GM18909 (cell line): Measurements from ENCODE around the gene RMI1.
"Not testable (repeated sequence)": the region's sequence is repeated elsewhere in the genome, so short reads cannot be mapped to it uniquely, and the experiment has no call there.

Experiments used
- ATAC-seq: cut with Tn5 transposase; IDR thresholded peaks from one replicate; pipeline ENCODE4 v1.9.1; 2021; ENCODE audit warnings: mild to moderate bottlenecking; ENCODE audit not compliant: unreplicated experiment, poor library complexity

The RMI1 gene

DNA sequence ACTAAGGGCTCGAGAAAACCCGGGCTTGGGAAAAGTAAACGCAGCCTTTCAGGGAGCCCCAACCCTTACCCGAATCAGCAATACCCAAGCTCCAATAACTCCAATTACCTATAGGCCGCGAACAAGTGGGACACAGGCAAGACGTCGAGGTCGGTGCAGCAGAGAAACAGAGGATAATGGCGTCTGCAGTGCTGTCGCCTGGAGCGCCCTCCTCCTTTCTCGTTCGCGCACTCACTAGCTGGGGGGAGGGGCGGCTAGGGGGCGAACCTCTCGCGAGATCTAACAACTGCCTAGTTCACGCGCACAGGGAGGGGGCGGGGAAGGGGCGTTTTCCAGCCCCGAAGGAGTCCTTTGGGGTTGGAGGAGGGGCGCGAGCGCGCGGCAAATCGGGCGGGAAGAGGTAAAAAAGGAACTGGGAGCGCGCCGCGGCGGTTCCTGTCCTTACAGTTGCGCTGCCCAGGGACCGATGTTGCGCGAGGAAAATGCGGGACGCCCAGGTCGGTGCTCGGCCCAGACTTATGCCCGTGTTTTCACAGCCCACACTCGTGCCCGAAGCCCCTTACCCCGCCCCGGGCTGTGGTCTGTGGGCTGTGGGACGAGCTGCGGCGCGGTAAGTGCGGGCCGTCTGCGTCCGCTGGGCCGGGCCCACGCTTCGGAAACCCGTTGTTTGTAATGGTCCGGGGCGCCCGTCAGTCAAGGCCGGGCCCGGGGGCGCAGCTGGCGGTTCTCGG is at the start of gene RMI1:
Gene RMI1, plus strand, starts transcription at position 411 of the 731 bp plus-strand sequence. CDS start 20,182 bp downstream, outside the sequence.
- peak; percentile 74 for ATAC-seq

DNA sequence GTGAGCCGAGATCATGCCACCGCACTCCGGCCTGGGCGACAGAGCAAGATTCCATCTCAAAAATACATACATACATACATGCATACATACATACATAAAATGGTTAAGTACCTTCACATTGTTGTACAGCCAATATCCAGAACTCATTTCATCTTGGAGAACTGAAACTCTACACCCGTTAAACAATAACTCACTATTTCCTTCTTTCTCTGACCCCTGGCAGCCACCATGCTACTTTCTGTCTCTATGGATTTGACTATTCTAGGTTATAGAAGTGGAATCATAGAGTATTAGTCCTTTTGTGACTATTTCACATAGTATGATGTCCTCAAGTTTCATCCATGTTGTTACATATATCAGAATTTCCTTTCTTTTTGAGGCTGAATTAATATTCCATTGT is 49.7 kb upstream of the RMI1 start:
- no peak for ATAC-seq

DNA sequence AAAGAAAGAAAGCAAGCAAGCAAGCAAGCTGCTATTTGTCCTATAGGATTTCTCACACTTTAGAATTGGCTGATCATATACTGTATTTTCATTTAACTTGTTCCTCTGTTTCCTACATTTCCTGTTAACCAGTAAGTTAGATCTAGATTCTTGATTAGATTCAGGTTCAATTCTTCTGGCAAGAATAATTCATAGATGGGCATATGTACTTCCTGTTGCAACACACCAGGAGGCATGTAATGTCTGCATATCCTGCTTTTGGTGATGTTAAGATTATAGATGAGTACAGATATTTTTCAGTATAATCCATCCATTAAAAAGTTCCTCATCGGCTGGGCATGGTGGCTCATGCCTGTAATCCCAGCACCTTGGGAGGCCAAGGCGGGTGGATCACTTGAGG is 48.6 kb upstream of the RMI1 start:
- no peak for ATAC-seq

DNA sequence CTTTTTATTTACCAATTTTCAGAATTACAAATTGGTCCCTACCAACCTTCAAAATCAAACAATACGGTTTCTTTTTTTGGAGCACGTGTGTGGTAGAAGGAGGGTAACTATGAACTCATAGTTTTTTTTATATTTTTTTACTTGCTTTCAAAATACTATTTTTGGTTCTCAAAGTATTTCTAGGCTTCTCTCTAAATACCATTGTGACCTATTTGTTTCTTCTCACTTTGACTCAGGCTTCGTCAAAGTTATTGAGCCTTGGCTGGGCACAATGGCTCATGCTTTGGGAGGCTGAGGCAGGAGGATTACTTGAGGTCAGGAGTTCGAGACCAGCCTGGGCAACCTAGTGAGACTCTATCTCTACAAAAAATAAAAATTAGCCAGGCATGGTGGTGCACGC is 47.8 kb upstream of the RMI1 start:
- ATAC-seq, result no peak

DNA sequence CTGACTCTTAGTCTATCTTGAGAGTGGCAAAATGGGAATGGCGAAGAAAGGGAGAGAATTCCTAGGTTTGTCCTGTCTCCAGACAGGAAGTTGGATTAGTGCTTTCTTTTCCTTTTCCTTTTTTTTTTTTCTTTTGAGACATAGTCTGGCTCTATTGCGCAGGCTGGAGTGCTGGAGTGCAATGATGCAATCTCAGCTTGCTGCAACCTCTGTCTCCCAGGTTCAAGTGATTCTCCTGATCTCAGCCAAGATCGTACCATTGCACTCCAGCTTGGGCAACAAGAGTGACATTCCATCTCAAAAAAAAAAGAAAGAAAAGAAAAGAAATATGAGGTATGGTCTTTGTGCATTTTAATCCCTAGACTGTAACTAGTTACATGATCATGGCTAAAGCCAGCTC is 46.8 kb upstream of the RMI1 start:
- no peak for ATAC-seq

DNA sequence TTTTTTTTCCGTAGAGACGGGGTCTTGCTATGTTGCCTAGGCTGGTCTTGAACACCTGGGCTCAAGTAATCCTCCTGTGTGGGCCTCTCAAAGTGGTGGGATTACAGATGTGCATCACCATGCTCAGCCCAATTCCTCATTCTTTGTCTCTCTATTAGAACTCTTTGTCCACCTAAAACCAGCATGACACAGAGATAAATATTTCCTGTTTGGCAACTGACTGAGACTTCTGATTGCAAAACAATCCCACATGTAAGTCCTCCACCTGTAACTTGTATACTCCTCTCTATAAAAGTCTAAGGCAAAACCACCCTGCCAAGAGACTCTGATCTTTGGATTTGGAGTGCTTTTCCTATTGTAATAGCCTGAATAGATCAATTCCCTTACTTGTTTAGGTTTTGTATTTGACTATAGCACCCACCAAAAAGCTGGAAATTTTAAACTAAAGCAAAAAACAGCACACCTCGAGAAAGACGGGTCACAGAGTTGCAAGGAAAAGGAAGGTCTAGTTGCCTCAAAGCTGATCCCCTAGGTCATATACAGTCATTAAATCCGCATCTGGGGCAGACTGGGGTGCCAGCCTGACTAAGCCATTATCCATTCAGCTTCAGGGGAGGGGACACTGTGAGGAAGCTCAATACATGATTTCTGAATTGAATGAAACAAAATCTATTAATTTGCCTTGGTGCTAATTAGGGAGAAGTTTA is 45.9 kb upstream of the RMI1 start:
- no peak for ATAC-seq

DNA sequence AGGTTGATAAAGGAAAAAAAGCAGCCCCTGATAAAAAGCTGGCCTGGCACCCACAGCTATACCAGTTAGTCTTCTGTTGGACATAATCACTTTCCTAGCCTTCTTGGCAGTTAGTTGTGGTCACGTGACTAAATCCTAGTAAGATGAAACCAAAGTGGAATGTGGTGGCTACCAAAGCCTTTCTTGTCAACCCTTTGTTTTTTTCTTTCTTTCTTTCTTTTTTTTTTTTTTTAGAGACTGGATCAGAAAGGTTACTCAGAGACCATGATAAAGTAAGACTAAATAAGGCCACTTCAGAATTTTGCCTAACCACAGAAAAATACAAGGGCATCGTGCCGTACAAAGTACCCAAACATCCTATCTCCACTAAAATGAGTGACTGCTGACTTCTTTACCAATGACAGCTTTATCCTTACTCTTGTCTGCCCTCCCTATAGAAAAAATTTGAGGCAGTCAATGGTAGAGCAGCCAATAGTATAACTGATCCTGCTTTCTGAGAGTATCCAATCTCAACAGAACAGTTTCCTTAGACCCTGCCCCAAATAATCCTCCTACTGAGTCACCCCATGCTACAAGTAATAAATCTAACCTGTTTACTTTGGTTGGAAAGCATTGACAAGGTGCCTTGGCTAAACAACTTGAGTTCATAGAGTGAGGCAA is 45.2 kb upstream of the RMI1 start:
- no peak for ATAC-seq

DNA sequence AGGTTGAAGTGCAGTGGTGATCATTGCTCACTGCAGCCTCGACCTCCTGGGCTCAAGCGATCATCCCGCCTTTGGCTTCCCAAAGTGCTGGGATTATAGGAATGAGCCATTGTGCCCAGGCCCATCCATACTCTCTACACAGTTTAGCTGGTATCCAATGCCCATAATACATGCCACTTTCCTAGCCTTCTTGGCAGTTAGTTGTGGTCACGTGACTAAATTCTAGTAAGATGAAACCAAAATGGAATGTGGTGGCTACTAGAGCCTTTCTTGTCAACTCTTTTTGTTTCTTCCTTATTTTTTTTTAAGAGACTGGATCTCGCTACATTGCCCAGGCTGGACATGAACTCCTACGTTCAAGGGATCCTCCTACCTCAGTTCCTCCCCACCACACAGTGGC is 44.1 kb upstream of the RMI1 start:
- ATAC-seq, result no peak

DNA sequence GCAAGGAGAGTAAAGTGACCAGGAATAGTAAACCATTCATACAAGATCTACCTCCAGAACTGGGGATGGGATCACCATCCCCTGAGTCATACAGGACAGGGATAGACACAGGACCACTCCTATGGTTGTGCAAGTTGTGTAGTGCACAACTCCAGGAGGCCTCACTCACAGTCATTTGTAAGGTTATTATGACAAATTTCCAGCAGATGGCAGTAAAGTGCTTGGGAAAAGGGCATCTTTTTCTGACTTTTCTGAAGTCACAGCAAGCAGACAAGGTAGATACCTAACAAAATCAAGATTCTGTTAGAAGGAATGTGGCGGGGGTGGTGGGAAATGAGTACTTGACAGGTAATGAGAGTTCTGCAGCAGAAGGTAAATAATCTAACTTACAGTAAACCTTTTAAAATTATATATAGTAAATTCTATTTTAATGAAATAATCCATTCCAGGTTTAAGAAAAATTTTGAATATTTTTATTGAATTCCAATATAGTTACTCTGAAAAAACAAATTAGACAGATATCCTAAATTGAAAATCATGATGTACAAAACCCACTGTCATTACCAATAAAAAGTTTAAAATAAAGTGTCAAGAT is 42.6 kb upstream of the RMI1 start:
- ATAC-seq, result peak; percentile 74

DNA sequence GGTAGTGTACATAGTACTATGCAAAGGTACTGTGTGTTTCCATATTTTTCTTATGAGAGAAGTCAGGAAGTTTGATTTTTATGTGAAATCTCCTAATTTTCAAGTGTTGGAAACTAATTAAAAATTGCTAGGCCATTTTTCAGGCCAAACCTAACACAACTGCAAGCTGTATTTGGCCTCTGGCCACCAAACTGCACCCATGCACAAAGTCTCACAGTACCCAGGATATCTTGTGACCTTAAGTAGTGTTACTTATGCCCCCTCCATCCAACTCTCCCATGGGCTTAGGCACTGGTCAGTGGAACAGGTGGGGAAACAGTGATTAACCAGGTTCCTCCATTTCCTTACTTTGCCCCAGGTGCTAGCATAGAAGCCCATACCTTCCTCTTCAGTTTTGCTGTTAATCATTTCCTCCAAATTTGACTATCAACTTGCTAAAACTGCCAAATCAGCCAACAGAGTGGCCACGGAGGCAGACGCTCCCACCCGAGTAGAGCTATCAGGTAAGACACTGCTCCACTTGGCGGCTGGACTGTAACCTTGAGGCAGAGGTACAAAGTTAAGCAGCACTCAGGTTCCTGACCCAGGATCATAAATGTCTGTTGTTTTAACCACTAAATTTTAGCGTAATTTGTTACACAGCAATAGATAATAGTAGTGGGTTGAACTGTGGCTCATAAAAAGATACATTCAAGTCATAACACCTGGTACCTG is 39.9 kb upstream of the RMI1 start:
- no peak for ATAC-seq

DNA sequence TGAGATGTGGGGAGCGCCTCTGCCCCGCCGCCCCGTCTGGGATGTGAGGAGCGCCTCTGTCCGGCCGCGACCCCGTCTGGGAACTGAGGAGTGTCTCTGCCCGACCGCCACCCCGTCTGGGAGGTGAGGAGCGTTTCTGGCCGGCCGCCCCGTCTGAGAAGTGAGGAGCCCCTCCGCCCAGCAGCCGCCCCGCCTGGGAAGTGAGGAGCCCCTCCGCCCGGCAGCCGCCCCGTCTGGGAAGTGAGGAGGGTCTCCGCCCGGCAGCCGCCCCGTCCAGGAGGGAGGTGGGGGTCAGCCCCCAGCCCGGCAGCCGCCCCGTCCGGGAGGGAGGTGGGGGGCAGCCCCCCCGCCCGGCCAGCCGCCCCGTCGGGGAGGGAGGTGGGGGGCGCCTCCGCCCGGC is 32.5 kb upstream of the RMI1 start:
- ATAC-seq, result not testable (repeated sequence)

DNA sequence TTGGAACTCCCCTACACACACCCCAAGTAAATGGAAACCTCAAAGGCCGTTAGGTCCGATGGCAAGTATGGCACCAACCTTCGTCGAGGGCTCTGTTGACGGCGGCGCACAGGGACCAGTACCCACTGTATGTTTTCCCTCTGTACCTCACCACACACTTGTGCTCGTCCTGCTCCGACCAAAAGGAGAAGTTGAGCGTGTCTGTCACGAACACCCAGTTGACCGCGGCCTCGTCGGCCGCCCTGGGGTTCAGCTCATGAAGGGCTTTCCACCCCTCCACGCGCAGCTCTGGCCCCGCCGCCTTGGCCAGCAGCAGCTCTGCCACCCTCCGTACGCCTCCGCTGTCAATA is 24.5 kb upstream of the RMI1 start:
- ATAC-seq, result peak; percentile 65

DNA sequence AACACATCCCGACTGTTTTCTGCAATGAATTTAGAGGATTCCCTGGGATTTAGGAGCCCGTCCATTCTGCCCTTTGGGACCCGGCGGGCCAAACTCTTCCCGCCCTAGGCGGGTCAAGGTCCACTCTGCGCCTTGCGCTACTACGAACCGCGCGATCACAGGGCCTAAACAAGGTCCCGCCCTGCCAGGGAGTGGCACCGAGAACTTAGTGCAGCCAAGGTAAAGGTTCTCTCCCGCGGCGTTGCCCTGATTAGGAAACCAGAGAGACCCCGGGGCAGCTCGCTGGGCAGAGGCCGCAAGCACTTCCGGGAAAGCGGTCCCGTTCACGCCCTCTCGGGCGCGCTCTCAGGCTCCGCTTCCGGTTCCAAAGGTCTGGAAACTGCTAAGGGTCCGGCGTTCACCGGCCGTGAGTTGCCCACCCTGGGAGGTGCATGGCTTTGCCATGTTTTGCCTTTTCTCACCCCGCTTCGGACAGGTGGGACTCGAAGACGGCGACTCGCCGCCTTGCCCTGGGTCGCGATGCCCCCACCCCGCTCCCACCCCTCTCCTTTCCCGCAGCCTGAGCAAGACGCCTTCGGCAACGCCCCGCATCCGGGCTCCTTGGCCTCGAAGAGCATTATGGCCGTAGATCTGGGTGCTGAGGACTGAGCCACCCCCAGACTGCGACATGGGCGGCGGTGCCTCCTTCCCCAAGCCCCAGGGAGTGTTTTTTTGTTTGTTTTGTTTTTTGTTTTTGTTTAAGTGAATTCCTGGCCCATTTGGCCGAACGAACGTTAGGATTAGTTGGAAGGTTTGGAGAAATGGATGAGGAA is 24.0 kb upstream of the RMI1 start:
- ATAC-seq, result peak; percentile 85

DNA sequence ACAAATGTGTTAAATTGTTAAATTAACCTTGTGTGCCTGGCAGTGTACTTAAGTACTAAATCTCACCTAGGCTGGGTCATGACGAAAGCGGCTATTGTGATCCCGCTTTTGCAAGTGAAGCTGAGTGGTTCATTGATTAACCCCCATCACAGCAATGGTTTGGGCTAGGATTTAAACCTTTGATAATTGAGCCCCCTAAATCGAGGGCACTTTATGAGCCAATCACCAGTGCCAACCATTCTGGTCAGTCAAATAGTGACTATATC is 23.4 kb upstream of the RMI1 start:
- ATAC-seq, result no peak

DNA sequence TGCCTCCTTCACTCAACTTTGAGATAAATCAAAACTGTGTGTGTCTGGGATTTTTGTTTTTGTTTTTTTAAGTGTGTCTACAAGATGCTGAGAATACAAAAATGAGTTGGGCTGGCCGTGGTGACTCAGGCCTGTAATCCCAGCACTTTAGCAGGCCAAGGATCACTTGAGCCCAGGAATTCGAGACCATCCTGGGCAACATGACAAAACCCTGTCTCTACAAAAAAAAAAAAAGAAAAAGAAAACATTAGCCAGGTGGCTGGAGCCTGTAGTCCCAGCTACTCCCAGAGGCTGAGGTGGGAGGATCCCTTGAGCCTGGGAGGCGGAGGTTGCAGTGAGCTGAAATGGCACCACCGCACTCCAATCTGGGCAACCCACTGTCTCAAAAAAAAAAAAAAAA is 21.5 kb upstream of the RMI1 start:
- no peak for ATAC-seq

DNA sequence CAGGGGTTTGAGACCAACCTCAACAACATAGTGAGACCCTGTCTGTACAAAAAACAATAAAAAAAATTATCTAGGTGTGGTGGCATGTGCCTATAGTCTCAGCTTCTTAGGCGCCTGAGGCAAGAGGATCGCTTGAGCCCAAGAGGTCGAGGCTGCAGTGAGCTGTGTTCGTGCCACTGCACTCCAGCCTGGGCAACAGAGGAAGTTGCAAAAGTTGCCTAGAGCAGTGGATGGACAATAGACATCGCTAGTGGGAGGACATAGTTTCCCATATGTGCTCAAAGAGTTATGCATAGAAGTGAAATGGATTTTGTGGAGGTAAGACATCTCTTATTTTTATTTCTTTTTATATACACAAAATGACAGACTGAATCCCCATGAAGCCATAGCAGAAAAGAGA is 19.6 kb upstream of the RMI1 start:
- ATAC-seq, result no peak

DNA sequence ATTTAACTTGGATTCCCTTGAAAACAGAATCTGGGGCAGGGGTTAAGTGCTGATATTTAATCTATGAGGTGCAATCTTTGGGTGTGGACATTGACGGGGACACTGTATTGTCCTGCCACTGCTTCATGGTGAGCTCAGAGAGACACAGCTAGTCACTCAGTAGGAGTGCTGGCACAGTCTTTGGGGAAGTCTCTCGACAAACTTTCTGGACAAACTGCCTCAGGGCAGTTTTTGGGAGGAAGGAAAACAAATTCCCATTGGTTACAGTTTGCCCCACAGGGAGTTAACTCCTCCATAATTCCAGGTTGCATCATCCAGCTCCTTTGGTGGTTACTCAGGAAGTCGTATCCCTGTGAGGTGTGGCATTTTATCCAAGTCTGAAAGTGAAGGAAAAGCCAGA is 18.4 kb upstream of the RMI1 start:
- no peak for ATAC-seq

DNA sequence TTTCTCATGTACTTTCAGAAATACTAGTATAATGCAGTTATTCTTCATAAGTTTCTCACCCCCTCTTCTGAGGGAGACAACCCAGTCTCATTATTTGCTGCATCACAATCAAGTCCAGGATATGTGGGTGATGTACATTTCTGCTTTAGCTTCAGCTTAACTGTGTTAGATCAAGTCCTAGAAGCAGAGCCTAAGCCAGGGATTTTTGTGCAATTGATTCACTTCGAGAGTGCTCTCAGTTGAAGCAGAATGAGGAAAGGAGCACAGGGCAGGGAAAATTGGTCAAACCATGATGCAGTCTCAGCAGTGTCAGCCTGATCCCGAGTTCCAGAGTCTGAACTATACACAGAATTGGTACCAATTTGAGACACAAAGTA is 15.6 kb upstream of the RMI1 start:
- ATAC-seq, result no peak

DNA sequence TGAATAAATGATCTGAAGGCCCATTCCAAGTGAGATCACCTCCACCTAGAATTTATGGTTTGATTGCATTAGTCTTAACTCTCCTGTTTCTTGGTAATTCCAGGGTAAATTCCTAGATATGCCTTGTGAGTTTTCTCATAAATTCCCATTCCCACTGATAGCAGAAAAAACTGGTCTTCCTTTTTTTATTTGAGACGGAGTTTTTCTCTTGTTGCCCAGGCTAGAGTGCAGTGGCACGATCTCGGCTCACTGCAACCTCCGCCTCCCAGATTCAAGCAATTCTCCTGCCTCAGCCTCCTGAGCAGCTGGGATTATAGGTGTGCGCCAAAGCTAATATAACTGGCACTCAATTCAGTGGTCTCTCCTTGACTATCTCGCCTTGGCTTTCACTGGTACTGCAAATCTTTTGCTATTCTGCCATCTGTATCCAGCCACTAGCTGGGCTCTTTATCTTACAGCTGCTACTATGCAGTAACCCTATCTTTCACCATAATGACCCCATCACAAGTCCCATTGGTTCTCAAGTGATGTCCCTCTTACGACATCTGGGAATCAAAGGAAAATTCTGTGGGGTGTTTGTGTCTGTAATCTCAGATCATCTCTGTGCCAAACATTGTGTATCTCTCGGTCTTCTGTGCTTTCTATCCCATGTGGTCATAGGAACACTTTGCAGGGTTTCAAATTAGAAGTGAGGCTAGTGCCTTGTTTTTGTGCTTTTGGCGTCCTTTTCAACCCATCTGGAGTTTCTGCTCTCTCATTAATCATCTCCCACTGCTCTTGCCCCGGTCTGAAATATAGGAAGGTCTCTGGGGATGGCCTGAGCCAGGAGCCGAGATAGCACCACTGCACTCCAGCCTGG is 15.0 kb upstream of the RMI1 start:
- ATAC-seq, result no peak
